B cell (primary cell): ENCODE data around the gene ATP8A1.
A peak's percentile ranks its signal among the peaks of the same experiment; 100 is the strongest.

ENCODE experiments used
- CTCF ChIP-seq: fragments of 200-600 bp; IDR thresholded peaks from one replicate; pipeline ENCODE4 v1.8.0; 2022; ENCODE audit warnings: antibody characterized with exemption, mild to moderate bottlenecking
- EZH2 ChIP-seq: IDR thresholded peaks from 2 replicates; pipeline ENCODE4 v1.6.1; 2012; ENCODE audit warnings: borderline replicate concordance, low read depth, mild to moderate bottlenecking, moderate library complexity, low read length; ENCODE audit not compliant: insufficient read depth, poor library complexity, severe bottlenecking

DNA sequence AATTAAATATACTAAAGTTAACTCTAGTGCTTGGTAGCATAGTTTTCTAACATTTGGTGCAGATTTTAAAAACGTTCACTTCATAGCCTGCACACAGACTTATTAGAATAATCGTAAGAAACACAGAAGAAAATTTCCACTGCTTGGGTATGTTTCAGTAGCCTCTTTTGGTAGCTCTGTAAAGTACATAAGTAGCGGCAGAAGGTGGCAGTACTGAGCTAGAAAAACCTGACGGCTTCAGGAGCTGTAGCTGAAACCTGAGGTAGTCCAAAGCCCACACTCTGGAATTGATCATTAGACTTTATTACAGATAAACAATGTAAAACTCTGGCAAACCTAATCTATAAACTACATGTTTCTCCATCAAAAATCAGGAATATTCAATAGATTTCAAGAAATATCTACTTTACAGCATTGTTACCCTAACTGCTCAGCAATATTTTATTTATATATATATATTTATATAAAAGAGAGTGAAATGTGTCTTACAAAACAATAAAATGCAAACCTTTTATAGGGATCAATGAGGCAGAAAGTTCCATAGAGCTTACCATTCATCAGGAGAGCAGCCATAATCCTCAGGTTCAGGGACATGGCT lies 88.2 kb downstream of the ATP8A1 start:
- TF ChIP-seq CTCF (peak; percentile 90), EZH2 (no peak)
